KG1 (cell line): Measurements from ENCODE around the gene TBX5.

ENCODE experiments used
- DNase-seq: peaks from one replicate; lab custom pipeline; 2025; lab: John Stamatoyannopoulos, UW

TBX5 gene

DNA sequence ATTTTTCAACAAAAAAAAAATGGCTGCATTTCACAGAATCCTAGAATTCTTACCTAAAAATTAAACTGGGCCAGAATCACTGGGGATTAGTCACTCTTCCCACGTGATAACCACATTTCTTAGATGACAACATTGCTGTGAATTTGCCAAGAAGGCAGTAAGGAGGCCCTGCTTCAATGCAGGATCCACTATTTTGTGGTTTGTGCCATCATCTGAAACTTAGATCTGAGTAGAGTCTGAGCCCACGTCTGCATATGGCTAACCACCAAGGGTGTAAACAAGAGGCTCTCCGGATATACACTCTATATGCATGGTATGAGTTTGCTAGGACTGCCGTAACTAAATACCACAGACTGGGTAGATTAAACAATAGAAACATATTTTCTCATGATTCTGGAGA lies 24.4 kb upstream of the TBX5 start:
- no peak for DNase-seq

DNA sequence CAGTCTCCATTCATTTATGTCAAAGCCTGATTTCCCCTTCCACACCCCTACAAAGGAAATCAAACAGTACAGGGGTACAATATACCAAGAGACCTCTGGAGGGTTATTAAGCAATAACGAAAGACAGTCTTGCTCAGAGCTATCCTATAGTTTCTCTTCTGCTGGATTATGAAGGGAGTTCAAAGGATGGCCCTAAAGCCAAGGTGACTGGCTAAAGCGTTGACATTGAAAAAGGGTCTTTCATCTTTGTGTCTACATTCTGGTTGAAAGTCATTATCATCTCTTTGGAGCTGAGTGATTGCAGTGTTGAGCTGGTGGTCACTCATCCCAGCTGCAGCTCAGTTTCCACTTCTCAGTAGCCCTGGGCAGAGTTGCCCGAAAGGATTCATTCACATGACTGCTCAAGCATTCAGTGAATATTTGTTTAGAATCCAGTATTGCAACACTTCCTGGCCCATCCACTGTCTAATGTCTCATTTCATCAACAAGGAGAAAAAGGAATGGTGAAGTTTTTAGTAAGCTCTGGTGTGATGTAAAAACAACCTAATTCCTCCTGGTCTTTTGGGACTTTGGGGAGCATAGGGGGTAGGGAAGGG lies 19.2 kb upstream of the TBX5 start:
- no peak for DNase-seq

DNA sequence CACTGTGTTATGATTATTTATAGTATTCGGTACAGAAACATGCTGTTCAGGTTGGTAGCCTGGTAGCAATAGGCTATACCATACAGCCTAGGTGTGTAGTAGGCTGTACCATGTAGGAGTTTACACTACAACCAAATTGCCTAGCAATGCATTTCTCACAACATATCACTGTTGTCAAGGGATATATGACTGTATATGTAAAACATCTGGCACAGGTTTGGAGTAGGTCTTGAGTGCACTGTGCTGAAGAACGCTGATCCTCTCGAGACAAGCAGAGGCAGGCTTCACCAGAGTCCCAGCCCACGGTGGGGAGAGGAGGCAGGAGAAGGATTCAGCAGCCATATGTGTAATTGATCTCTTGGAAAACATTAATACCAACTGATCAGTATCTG lies 15.0 kb upstream of the TBX5 start:
- no peak for DNase-seq

DNA sequence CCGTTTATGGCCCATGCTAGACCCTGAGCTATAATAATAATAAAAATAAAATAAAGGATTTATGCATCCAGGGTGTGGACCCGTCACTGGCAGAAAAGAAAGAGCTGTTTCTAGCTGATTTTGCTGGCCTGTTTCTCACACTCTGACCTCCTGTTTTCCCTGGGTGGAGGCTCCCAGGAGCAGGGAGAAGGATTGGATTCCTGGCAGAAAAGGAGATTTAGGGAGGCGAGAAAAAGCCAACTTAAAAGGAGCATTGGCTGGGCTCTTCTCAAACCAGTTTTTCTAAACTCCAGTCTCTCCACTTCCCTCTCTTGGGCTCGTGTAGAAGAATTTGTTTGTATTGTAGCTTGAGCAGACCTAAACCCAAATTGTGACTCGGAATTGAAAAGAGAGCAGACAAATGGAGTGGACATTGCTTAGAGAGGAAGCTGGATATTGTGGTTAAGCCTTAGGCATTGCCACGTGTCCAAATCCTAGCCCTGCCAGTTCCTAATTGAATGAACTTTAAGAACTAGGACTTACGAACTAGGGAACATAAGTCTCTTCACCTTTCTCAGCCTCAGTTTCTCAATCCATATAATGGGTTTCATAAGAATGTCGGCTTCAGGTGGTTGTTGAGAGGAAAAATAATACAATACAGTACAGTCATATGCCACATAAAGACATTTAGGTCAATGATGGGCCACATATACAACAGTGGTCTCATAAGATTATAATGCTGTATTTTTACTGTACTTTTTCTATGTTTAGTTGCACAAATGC lies 14.4 kb upstream of the TBX5 start:
- no peak for DNase-seq

DNA sequence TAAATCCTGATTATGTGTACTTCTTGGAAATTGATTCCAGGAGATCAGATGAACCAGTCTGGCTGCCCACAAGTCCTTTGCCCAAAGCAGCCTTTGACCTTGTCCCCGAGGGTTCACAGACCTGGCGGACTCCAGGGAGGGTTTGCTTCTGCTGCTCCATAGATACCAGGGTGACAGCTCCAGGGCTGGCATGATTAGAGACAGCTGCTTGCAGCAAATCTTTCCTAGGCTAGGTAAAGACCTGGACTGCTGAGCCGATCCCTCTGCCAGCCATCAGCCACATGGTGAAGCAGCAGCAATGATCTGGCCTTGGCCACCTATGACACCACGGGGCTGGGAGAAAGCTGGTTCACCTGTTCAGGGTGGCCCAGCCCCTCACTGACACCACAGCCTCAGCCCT lies 10.1 kb upstream of the TBX5 start:
- no peak for DNase-seq

DNA sequence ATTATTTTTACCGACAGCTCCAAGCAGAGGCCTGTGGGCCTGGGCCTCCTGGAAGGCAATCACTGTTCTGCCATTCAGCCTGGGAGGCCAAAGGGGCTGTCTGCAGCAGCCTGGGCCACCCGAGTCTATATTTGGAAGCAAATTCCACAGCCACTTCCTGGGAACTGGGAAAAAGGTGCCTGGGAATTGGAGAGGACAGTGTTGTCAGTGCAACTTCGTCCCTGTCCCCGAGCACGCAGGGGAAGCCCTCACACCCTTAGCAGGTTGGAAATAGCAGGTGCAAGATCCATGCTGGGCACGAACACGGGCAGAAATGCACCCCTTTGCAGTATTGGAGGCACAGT lies 9.6 kb upstream of the TBX5 start:
- no peak for DNase-seq

DNA sequence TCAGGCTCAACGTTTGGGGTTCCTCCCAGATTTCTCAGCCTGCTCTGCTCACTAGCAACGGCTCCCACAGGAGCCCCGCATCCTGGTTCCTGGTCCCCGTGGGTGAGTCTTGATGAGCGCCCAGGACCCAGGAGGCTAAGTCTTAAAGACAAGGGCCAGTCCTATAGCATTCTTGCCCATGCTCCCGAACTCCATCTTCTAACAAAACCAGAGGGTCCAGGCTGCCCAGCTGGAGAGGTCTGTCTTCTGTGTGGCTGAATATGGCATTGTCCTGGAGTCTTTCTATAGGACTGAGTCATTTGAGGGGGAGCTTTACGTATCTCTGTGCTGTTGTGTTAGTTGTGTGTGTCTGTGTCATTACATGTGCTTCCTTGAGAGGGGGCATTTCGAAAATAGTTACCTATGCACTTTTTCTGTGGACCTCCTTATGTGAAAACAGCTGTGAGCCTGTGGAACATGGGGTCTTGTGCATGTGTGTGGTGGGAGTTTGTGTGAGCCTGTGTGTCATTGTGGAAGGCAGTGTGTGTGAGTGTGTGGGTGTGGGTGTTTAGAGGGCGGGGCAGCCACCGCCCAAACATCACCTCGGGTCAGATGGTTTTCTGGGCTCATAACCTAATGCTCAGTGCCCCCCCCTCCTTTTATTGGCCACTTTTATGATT lies 9.1 kb upstream of the TBX5 start:
- no peak for DNase-seq

DNA sequence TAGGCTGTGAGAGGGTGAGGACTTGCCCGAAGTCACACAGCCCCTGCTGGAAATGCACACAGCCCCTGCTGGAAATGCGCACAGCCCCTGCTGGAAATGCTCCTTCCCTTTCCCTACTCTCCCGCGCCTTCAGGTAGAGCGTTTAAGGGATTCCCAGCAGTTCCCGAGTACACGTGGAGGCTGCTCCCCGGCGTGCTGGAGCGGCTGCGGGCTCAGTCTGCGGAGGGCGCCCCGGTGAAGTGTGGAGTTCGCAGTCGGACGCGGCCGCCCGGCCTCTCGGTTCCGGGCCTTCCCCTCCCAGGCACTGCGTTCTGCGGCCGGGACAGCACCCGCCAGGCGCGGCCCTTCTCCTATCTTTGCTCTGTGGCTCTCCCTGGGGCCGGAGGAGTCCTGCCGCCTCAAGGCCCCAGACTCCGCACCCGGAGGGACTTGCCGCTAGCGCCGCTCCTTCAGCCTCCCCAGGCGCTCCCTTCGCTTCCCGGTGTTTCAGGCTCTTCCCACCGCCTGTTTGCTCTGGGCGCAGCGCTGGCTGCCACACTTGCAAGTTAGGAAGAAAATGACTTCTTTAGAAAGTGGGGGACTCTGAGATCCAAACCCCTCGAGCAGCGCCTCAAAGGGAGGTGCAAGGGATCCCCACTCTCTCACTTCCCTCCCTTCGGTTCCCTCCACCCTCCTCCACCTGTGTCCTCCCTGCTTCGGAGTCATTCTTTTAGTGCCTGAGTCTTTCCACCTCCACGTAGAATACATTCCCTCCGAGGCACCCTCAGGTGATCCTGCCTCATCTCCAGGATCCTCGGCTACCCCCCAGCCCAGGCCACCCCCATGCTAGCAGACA lies 8.3 kb upstream of the TBX5 start:
- DNase-seq = no peak

DNA sequence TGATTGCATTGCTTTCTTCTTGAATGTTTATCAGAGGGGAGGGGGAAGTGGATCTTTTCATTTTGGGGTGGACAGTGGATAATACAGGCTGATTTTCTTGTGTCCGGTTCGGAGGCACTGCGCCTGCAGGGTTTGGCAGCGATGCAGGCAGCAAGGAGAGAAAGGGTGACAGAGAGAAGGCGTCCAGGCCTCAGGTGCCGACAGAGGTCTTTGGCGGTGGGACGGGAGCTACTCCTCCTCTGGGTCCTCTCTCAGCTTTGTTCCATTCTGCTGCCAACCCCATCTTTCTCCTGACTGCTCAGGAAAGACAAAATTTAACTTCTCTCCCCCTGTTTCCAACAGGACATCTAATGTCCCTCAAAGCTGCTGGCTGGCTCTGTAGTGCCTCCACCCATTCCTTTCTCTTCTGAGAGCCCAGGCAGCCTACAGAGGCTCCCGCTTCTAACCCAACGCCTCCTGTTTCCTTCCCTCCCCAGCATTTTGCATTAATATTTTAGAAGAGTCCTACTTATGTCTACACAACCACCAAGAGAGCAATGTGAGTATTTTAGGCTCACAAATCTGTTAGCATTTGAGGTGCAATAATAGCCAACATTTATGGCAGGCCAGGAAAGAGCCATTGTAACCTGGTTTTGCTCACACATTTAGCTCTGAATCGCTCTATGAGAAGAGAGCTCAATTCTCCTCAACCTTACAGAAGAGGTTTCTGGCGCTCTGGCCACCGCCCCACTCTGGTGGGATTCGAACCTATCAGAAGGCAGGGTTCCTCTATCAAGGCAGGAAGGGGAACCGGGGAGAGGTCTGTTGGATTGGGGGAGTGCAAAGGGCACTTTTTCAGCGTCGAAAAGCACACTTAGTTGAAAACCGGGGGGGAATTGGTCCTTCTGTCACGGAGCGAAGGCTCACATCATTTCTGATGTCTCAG lies 7.1 kb upstream of the TBX5 start:
- DNase-seq = no peak

DNA sequence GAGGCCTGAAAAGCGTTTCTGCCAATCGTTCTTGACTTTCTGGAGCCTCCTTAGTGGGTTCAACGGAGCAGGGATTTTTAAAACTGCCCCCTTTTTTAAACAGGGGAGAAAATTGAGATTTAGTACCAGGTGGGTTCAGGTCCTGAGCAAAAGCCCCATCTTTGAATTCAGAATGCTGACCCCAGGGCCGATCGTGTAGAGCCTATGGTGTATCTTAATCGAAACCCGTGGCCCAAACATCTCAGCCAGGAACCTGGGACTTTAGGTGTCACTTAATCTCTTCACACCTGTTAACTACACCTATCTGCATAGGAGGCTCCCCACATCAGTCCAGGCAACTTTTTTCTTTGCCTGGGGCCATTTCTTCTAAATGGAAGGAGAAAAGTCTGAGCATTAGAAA lies 6.4 kb upstream of the TBX5 start:
- no peak for DNase-seq

DNA sequence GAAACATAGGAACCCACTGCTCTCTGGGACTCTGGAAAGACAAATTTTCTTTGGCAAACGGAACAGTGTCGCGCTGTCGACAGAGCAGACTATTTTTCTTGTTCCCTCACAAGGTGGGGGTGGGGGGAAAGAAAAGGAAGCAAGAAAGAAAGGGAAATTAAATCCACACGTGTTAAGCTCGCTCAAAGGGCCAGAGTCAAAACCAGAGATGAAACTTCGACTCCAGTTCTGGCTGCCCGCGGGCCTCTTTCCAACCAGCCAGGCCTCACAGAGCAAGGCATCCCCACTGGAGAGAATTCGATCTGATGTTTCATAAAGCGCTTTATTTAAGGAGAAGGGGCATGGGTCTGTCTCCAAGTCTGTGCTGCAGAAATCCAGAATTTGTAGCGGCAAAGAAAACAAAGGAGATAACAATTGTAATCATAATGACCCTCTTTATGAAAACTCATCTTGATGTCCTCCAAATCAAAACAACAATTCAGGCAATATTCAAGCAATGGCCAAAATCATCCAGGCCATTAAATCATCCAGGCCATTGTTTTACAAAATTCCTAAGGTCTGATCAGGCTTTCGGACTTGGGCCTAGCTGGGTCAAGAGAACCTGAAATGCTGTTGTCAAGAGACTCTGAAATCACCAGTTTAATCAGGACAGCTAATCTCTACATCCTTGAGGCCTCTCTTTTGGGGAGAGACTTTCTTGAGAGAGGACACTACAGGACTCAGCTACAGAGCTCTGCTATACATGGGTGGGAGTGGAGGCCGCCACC lies 5.3 kb upstream of the TBX5 start:
- DNase-seq = no peak

DNA sequence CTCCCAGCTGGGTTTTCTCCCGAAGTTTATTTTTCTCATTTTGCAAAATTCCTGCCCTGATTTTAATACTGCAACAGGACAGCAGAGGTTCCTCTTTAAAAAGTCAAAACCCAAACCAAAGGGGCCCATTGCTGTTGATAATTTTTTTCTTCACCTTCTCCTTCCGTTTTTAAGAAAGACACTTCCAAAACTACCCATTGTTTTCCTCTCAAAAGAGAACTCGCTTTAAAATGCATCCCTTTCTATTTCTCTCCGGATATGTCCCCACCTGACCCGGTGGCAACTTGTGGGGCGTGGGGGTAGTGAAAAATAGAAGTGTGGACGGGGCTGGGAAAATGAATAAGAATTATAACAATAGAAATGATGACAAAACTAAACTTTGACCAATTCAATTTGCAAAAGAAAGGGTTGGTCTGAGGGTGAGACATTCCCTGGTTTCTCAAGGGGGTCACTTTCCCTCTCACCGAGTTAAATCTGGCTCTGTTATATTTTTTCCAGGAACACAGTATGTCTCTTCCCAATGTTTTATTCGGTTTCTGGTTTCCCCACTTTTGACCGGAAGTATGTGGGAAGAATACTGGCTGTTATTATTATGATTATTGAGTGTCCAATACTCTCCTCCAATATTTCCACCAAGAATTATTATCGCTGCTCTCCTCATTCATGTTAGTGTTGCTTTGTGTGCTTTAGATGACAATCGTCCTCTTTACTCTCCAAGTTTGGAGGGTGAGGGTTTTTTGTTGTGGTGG lies 4.1 kb upstream of the TBX5 start:
- no peak for DNase-seq

DNA sequence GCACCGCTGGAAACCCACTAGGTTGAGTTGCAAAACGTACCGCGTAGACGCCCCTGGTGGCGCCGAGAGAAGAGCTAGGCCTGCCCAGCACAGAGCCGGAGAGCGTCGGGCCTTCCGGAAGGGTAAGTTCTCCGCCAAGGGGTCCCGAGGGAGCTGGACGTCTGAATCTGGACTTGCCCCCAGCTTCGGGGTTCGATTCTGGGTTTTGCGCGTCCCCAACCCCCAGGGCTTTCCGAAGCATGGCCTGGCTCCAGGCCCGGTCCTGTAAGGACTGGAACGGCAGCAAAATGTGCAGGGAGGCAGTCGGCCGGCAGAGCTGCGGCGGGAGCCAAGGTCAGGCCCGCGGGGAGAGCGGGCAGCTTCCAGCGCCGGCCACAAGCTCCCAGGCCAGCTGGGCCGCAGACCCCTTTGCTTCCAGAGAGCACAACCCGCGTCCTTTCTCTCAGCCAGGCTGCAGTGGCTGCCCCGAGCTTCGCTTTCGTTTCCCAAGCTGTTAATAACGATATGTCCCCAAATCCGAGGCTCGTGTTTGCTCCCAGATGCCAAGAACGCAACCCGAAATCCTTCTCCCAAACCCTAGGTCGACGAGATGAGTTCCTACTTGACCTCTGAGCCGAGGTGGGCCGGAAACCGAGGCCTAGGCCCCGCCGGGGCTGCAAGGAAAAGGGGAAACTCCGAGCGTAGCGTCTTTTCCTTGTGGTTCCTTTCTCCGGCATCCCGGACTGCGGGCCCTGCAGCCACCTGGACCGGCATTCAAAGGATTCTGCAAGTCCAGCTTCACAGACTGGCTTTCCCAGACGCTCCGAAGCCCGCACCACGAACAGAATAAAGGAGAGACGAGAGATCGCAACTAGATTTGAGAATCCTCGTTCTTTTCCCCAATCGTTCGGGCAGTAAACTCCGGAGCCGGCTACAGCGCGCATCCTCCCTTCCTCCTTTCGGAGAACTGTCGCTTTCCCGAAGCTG lies 3.2 kb upstream of the TBX5 start:
- no peak for DNase-seq

DNA sequence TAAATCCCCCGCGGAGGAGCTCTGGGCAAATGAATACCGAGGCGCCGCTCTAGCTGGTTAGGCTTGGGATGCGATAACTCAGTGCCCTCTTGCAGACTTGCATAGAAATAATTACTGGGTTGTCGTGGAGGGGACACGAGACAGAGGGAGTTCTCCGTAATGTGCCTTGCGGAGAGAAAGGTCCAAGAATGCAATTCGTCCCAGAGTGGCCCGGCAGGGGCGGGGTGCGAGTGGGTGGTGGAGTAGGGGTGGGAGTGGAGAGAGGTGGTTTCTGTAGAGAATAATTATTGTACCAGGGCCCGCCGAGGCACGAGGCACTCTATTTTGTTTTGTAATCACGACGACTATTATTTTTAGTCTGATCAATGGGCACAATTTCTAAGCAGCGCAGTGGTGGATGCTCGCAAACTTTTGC lies 2.5 kb upstream of the TBX5 start:
- no peak for DNase-seq

DNA sequence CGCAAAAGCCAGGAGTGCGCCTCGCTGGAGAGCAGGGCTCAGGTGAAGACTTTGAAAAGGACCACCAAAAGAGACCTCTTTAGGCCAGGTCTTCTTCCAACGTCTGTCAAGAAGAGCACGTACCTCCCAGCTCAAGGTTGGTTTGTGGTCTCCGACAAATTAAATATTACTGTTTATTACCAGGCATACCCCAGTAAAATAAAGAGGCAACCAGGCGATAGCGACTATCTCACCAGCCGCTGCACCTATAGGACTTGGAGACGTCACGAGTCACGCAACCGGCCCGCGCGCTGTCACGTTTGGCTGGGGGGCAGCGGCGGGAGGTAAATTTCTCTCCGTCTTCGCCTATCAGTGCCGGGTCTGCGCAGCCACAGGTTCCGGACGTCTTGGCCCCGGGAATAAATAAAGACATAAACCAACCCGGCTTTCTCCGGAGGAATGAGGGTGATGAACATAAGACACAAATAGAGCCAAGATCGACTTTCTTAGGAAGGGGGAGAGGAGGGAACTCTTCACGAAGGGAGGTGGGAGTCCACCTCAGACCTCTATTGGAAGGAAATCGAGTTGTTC lies 2.0 kb upstream of the TBX5 start:
- no peak for DNase-seq

DNA sequence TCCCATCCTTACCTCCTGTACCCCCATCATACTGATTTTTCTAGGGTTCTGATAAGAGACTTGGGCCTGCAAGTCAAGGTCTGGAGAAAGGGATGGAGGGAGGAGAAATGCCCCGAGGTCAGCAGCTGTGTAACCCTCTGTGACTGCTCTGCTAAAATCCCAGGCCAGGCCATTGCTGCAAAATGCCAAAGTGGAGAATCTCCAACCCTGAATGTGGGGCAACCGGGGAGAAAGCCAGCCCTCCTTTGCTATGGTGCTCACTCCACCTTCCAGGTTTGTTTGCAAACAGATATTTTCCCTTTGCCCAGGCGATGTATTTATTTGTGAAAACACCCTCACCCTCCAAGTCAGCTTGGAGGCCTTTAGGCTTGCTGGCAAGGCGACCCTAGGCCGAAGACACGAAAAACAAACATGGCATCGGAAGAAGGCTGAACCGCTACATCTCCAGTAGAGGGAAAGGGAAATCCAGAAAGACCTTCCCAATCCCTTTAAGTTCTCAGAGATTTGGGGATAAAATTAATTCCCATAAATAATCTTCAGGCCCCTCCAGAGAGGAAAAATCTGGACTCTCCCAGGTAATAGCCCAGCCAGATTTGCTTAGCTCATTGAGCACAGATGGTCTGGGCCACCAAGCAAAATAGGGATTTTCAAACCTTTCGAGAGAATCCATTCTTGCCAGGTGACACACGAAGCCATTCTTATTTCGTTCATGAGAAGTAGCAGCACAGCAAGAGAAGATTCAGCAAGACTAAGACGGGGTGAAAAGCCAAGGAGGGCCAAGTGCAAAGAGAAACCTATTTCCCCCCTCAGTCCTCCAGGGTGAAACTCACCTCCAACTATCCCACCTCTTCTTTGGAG lies 1.3 kb upstream of the TBX5 start:
- no peak for DNase-seq

DNA sequence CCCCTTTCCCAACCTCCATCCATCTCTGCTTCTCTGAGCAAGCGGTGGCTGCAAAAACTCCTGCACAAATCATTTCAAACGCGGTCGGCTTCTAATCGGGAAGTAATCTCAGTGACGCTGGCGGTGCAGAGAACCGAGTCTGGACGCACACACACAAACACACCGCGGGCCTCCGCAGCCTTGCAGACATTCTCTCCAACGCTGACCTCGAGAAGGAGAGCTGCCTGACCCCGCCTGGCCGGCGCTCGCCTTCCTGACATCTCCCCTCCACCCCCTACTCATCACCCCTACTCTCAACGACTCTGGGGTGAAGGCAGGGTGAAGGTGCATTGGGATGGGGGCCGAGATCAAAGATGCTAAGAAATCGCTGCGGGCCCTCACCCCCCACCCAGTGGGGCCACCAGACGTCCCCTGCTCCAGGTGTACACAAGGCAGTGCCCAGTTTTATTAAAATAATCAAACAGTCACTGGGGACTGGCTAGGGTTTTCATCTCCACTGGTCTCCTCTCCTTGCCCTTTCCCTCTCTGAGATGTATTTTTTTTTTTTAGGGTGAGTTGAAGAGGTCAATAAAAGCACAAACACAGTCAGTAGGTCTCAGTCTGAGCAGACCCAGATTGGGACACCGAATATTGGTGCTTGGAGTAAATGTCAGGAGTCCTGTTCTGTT lies 506 bp upstream of the TBX5 start:
- DNase-seq = no peak
